Spleen (tissue), 11 donors: ENCODE data around the gene NFKBIZ. TPM values are rescaled to one million over a fixed set of nuclear protein-coding genes. Genes with fewer than 3 reads are reported as not detected.

Experiments used
- DNase-seq: peaks from one replicate; pipeline ENCODE4 v3.0.0-alpha.2; 2020
- H3K27ac ChIP-seq, 8 donors: fragments of 200-600 bp; sonication (generic) in 7 of 8; 1 replicate in 4 of 8; 2 replicates in 4 of 8; pipeline versions ENCODE4 v1.5.0 to v1.8.0; 2016 to 2021; ENCODE audit warnings: inconsistent platforms in 4 of 8, mild to moderate bottlenecking in 4 of 8, moderate library complexity in 1 of 8
- H3K27me3 ChIP-seq, 7 donors: fragments of 200-600 bp; sonication (generic) in 6 of 7; replicated peaks in 1 of 7; 1 replicate in 4 of 7; 2 replicates in 3 of 7; pipeline versions ENCODE4 v1.5.0 to v1.8.0; 2016 to 2021; ENCODE audit warnings: inconsistent platforms in 3 of 7, mild to moderate bottlenecking in 1 of 7
- H3K36me3 ChIP-seq, 6 donors: fragments of 200-600 bp; sonication (generic) in 5 of 6; 1 replicate in 4 of 6; 2 replicates in 2 of 6; pipeline versions ENCODE4 v1.5.0 to v1.8.0; 2016 to 2021; ENCODE audit warnings: inconsistent platforms in 2 of 6
- H3K4me1 ChIP-seq, 6 donors: fragments of 200-600 bp; sonication (generic) in 5 of 6; 1 replicate in 3 of 6; 2 replicates in 3 of 6; pipeline versions ENCODE4 v1.5.0 to v1.8.0; 2016 to 2021; ENCODE audit warnings: inconsistent platforms in 3 of 6
- H3K4me3 ChIP-seq, 8 donors: fragments of 200-600 bp; sonication (generic) in 7 of 8; 1 replicate in 4 of 8; 2 replicates in 4 of 8; pipeline versions ENCODE4 v1.5.0 to v1.8.0; 2016 to 2021; ENCODE audit warnings: inconsistent platforms in 4 of 8, mild to moderate bottlenecking in 4 of 8, moderate library complexity in 2 of 8
- H3K9me3 ChIP-seq, 8 donors: fragments of 200-600 bp; sonication (generic) in 7 of 8; 1 replicate in 4 of 8; 2 replicates in 4 of 8; pipeline versions ENCODE4 v1.5.0 to v1.8.0; 2016 to 2021; ENCODE audit warnings: inconsistent platforms in 4 of 8
- POLR2A ChIP-seq, 3 donors: fragments of 450-650 bp; IDR thresholded peaks; one replicate each; pipeline ENCODE4 v1.5.1; 2017; ENCODE audit warnings: antibody characterized with exemption in 3 of 3, mild to moderate bottlenecking in 1 of 3
- POLR2AphosphoS5 ChIP-seq, 3 donors: sonication (generic); formaldehyde crosslinking; IDR thresholded peaks; one replicate each; pipeline ENCODE4 v1.5.1; 2017; ENCODE audit warnings: antibody characterized with exemption in 3 of 3
- WGBS, 5 donors: extraction: QIAGEN DNeasy Blood & Tissue Kit in 3 of 5; methylation state at CpG; one replicate each; pipeline versions ENCODE4 v1.1.5 to v1.1.7; 2013 to 2018; 5-methylcytosine and 5-hydroxymethylcytosine counted together
- intact Hi-C: fragments of 100-400 bp; cut with DNase I; formaldehyde crosslinking; loops from one replicate; pipeline ENCODE4 v1.15.0; 2023; ENCODE audit warnings: low total_unique reads
- polyA plus RNA-seq, 3 donors: library from polyadenylated mRNA; stranded (reverse); fragments of 200-250 nt; gene quantifications; one replicate each; pipeline ENCODE4 v1.2.1, GENCODE V29; 2013
- total RNA-seq, 7 donors: library from RNA; depleted of rRNA in 3 of 7; stranded (reverse); fragments of >200 nt in 3 of 7; fragmentation: NEBNext Ultra II Directional in 4 of 7; extraction: Animal tissue kit (Norgen Biotek cat#: 25700) in 4 of 7; gene quantifications; one replicate each; pipeline versions ENCODE4 v1.1.0 to v1.2.1, GENCODE V29; 2016 to 2021
- TF ChIP-seq, protein P1 (sequence below), 11 experiments: fragments of 200-600 bp in 7 of 11; fragments of 450-650 bp in 4 of 11; sonication (generic) in 4 of 11; IDR thresholded peaks in 8 of 11; conservative IDR thresholded peaks in 3 of 11; 1 replicate in 7 of 11; 2 replicates in 4 of 11; pipeline versions ENCODE4 v1.4.0 to v1.8.0; 2016 to 2021; ENCODE audit warnings: antibody characterized with exemption in 11 of 11, inconsistent platforms in 4 of 11, mild to moderate bottlenecking in 1 of 11
- donor health status: healthy with polysubstance abuse.
- donor health status: DM: no; HTN: no; CAD: no; lungs with moderate emphysema.
- donor health status: DM: no; HTN: no; CAD: no.
- donor health status: Bipolar disorder and iron deficiency.
- donor health status: healthy.
- donor health status: DM: no; HTN: no; CAD: no.
- donor health status: DM: yes; HTN: yes; CAD: no.

Gene NFKBIZ
- total and polyA plus RNA-seq, 10 donors, result 11.6 to 220 (median 90.1) TPM

GRCh38 chr3:101828276-101828675 lies 21.0 kb upstream of the NFKBIZ start:
- no peak for DNase-seq
- Histone ChIP-seq H3K27ac (peak overlapping the region; percentile 87 to 96 (median 91)), H3K4me1 (peaks cover 29 to 80% (median 45%) of the 10 kb centered on the region in 6 donors), H3K36me3 (peaks cover 0 to 9% (median 0%) of the 10 kb centered on the region in 6 donors), H3K4me3 (peak overlapping the region; percentile 27 to 72 (median 40)), H3K9me3 (no peaks in the 10 kb centered on the region), H3K27me3 (no peaks in the 10 kb centered on the region)
- intact Hi-C loops, result no loop called here
- TF ChIP-seq POLR2AphosphoS5 (IDR thresholded peaks at IDR 0.05), result no peak
- no peak for TF ChIP-seq POLR2A (IDR thresholded peaks at IDR 0.05)
- TF ChIP-seq, protein P1, sequence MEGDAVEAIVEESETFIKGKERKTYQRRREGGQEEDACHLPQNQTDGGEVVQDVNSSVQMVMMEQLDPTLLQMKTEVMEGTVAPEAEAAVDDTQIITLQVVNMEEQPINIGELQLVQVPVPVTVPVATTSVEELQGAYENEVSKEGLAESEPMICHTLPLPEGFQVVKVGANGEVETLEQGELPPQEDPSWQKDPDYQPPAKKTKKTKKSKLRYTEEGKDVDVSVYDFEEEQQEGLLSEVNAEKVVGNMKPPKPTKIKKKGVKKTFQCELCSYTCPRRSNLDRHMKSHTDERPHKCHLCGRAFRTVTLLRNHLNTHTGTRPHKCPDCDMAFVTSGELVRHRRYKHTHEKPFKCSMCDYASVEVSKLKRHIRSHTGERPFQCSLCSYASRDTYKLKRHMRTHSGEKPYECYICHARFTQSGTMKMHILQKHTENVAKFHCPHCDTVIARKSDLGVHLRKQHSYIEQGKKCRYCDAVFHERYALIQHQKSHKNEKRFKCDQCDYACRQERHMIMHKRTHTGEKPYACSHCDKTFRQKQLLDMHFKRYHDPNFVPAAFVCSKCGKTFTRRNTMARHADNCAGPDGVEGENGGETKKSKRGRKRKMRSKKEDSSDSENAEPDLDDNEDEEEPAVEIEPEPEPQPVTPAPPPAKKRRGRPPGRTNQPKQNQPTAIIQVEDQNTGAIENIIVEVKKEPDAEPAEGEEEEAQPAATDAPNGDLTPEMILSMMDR (IDR thresholded peaks at IDR 0.05 in 8 of 11, conservative IDR thresholded peaks at IDR 0.05 in 3 of 11), result no peak
- WGBS, 5 donors, result 3 to 16% (median 8%) methylated on average over 3 of the region's 3 CpGs

- H3K4me1 ChIP-seq, result peaks cover 29 to 86% (median 49%) of the 10 kb centered on the region in 6 donors
- H3K9me3 ChIP-seq, result no peaks in the 10 kb centered on the region
- peak in 2 of 3 donors; percentile 78 to 91 for TF ChIP-seq POLR2AphosphoS5 (IDR thresholded peaks at IDR 0.05)
- TF ChIP-seq, protein P1 (IDR thresholded peaks at IDR 0.05 in 8 of 11, conservative IDR thresholded peaks at IDR 0.05 in 3 of 11), result no peak
- TF ChIP-seq POLR2A (IDR thresholded peaks at IDR 0.05), result peak in 1 of 3 donors; percentile 36
- no peaks in the 10 kb centered on the region for H3K27me3 ChIP-seq
- peak overlapping the region; percentile 27 to 72 (median 40) for H3K4me3 ChIP-seq
- WGBS, 5 donors, result 17 to 36% (median 24%) methylated on average over 9 of the region's 9 CpGs
- peak overlapping the region; percentile 87 to 96 (median 91) for H3K27ac ChIP-seq
- intact Hi-C loops, result no loop called here
- H3K36me3 ChIP-seq, result peaks cover 0 to 9% (median 0%) of the 10 kb centered on the region in 6 donors
- peak; percentile 85 for DNase-seq
Measured at GRCh38 chr3:101828691-101829436, 20.4 kb upstream of the NFKBIZ start.

GRCh38 chr3:101829437-101829830 lies 19.9 kb upstream of the NFKBIZ start:
- Histone ChIP-seq H3K9me3 (no peaks in the 10 kb centered on the region), H3K4me1 (peaks cover 29 to 87% (median 54%) of the 10 kb centered on the region in 6 donors), H3K4me3 (peak overlapping the region in 4 of 8 donors; percentile 27 to 72 (median 44)), H3K27me3 (no peaks in the 10 kb centered on the region), H3K36me3 (peaks cover 0 to 8% (median 0%) of the 10 kb centered on the region in 6 donors), H3K27ac (peak overlapping the region; percentile 87 to 96 (median 91))
- WGBS, 5 donors, result 20 to 34% (median 29%) methylated on average over 2 of the region's 2 CpGs
- TF ChIP-seq POLR2A (IDR thresholded peaks at IDR 0.05) (no peak), POLR2AphosphoS5 (IDR thresholded peaks at IDR 0.05) (no peak)
- TF ChIP-seq, protein P1 (IDR thresholded peaks at IDR 0.05 in 8 of 11, conservative IDR thresholded peaks at IDR 0.05 in 3 of 11), result no peak
- intact Hi-C loops, result no loop called here
- DNase-seq, result no peak

- no peaks in the 10 kb centered on the region for H3K9me3 ChIP-seq
- intact Hi-C loops, result no loop called here
- peak overlapping the region in 1 of 8 donors; percentile 72 for H3K4me3 ChIP-seq
- no peak for DNase-seq
- TF ChIP-seq, protein P1 (IDR thresholded peaks at IDR 0.05 in 8 of 11, conservative IDR thresholded peaks at IDR 0.05 in 3 of 11), result no peak
- TF ChIP-seq POLR2A (IDR thresholded peaks at IDR 0.05), result no peak
- TF ChIP-seq POLR2AphosphoS5 (IDR thresholded peaks at IDR 0.05), result no peak
- WGBS, 5 donors, result 49 to 66% (median 59%) methylated on average over 2 of the region's 2 CpGs
- peaks cover 29 to 87% (median 58%) of the 10 kb centered on the region in 6 donors for H3K4me1 ChIP-seq
- H3K27ac ChIP-seq, result peak overlapping the region; percentile 87 to 96 (median 91)
- peaks cover 0 to 4% (median 0%) of the 10 kb centered on the region in 6 donors for H3K36me3 ChIP-seq
- no peaks in the 10 kb centered on the region for H3K27me3 ChIP-seq
Measured at GRCh38 chr3:101829874-101830273, 19.4 kb upstream of the NFKBIZ start.
